Right lobe of liver (tissue), 6 donors: Measurements from ENCODE around the gene SAMD11. TPM values are rescaled to one million over a fixed set of nuclear protein-coding genes. Genes with fewer than 3 reads are reported as not detected.

Experiments used
- ATAC-seq, 4 donors: fragments of 200-7000 bp; cut with Tn5 transposase; one replicate each; pipeline ENCODE4 v1.9.1; 2020; ENCODE audit warnings: mild to moderate bottlenecking in 4 of 4, moderate library complexity in 4 of 4
- DNase-seq, 3 donors: peaks; one replicate each; pipeline ENCODE4 v3.0.0-alpha.2; 2020
- H3K27ac ChIP-seq, 3 donors: fragments of 200-600 bp; one replicate each; pipeline ENCODE4 v1.8.0; 2022
- H3K27me3 ChIP-seq, 2 donors: fragments of 200-600 bp; one replicate each; pipeline ENCODE4 v1.8.0; 2022
- H3K36me3 ChIP-seq, 4 donors: fragments of 200-600 bp; sonication (generic) in 1 of 4; one replicate each; pipeline versions ENCODE4 v1.5.1 to v1.8.0; 2017 to 2022; ENCODE audit warnings: control low read depth in 1 of 4
- H3K4me1 ChIP-seq, 4 donors: fragments of 200-600 bp; sonication (generic) in 1 of 4; one replicate each; pipeline versions ENCODE4 v1.5.1 to v1.8.0; 2017 to 2022; ENCODE audit warnings: control low read depth in 1 of 4
- H3K4me3 ChIP-seq, 3 donors: fragments of 200-600 bp; one replicate each; pipeline ENCODE4 v1.8.0; 2022
- H3K9me3 ChIP-seq, 4 donors: fragments of 200-600 bp; sonication (generic) in 1 of 4; one replicate each; pipeline versions ENCODE4 v1.5.1 to v1.8.0; 2017 to 2022; ENCODE audit warnings: control low read depth in 1 of 4
- POLR2A ChIP-seq: fragments of 450-650 bp; IDR thresholded peaks from one replicate; pipeline ENCODE4 v1.6.1; 2017; ENCODE audit warnings: antibody characterized with exemption, mild to moderate bottlenecking
- WGBS: methylation state at CpG from one replicate; pipeline ENCODE4 v1.1.6; 2018; ENCODE audit warnings: low coverage, low lambda C conversion rate; ENCODE audit not compliant: insufficient coverage; ENCODE audit errors: missing lambda C conversion rate; 5-methylcytosine and 5-hydroxymethylcytosine counted together
- intact Hi-C, 2 donors: fragments of 100-400 bp; cut with DNase I; formaldehyde crosslinking; loops; one replicate each; pipeline versions ENCODE4 v1.11.2 to v1.14.1; 2022
- total RNA-seq, 6 experiments: library from RNA; depleted of rRNA in 2 of 6; stranded (reverse); fragments of >200 nt in 2 of 6; fragmentation: NEBNext Ultra II Directional in 3 of 6; extraction: Animal tissue kit (Norgen Biotek cat#: 25700) in 3 of 6; gene quantifications; one replicate each; pipeline versions ENCODE4 v1.1.0 to v1.2.4, GENCODE V29; 2016 to 2023
- TF ChIP-seq, protein P1 (sequence below), 4 donors: fragments of 200-600 bp in 3 of 4; fragments of 450-650 bp in 1 of 4; IDR thresholded peaks; one replicate each; pipeline versions ENCODE4 v1.5.1 to v1.8.0; 2016 to 2022; ENCODE audit warnings: antibody characterized with exemption in 4 of 4, mild to moderate bottlenecking in 2 of 4
- donor health status: DM: no; HTN: yes; CAD: no.
- donor health status: DM: no; HTN: no; CAD: no.
- donor health status: DM: no; HTN: no; CAD: no.
- donor health status: DM: no; HTN: yes; CAD: no.
- donor health status: DM: no; HTN: yes; CAD: no.

Gene SAMD11
- total RNA-seq, 6 experiments from 2014 or later = 2.1 to 4.3 (median 3.7) TPM

- ATAC-seq (no peak), DNase-seq (no peak)
- Histone ChIP-seq H3K4me1 (peaks cover 0 to 18% (median 6%) of the 10 kb centered on the region in 4 donors), H3K27ac (peak overlapping the region in 1 of 3 donors; percentile 60), H3K27me3 (peaks cover 0 to 16% of the 10 kb centered on the region in 2 donors), H3K9me3 (no peaks in the 10 kb centered on the region), H3K36me3 (peaks cover 0 to 5% (median 0%) of the 10 kb centered on the region in 4 donors), H3K4me3 (peak overlapping the region; percentile 21 to 30 (median 27))
- intact Hi-C loops = no loop called here
- TF ChIP-seq, protein P1, sequence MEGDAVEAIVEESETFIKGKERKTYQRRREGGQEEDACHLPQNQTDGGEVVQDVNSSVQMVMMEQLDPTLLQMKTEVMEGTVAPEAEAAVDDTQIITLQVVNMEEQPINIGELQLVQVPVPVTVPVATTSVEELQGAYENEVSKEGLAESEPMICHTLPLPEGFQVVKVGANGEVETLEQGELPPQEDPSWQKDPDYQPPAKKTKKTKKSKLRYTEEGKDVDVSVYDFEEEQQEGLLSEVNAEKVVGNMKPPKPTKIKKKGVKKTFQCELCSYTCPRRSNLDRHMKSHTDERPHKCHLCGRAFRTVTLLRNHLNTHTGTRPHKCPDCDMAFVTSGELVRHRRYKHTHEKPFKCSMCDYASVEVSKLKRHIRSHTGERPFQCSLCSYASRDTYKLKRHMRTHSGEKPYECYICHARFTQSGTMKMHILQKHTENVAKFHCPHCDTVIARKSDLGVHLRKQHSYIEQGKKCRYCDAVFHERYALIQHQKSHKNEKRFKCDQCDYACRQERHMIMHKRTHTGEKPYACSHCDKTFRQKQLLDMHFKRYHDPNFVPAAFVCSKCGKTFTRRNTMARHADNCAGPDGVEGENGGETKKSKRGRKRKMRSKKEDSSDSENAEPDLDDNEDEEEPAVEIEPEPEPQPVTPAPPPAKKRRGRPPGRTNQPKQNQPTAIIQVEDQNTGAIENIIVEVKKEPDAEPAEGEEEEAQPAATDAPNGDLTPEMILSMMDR (IDR thresholded peaks at IDR 0.05) = no peak
- TF ChIP-seq POLR2A = no peak
- 0% methylated on average over 10 of the region's 48 CpGs for WGBS
These were observed 18.7 kb downstream of the SAMD11 start for GRCh38 chr1:942411-942821.

- Histone ChIP-seq H3K4me3 (peak overlapping the region in 2 of 3 donors; percentile 27 to 30), H3K27ac (peak overlapping the region in 1 of 3 donors; percentile 60), H3K27me3 (peaks cover 0 to 16% of the 10 kb centered on the region in 2 donors), H3K36me3 (peaks cover 0 to 10% (median 0%) of the 10 kb centered on the region in 4 donors), H3K4me1 (peaks cover 0 to 18% (median 6%) of the 10 kb centered on the region in 4 donors), H3K9me3 (no peaks in the 10 kb centered on the region)
- DNase-seq (no peak), ATAC-seq (no peak)
- no peak for TF ChIP-seq POLR2A
- TF ChIP-seq, protein P1 (IDR thresholded peaks at IDR 0.05) = no peak
- intact Hi-C loops = no loop called here
- WGBS = 13% methylated on average over 3 of the region's 27 CpGs
These were observed 19.3 kb downstream of the SAMD11 start for GRCh38 chr1:942864-943533.

DNA sequence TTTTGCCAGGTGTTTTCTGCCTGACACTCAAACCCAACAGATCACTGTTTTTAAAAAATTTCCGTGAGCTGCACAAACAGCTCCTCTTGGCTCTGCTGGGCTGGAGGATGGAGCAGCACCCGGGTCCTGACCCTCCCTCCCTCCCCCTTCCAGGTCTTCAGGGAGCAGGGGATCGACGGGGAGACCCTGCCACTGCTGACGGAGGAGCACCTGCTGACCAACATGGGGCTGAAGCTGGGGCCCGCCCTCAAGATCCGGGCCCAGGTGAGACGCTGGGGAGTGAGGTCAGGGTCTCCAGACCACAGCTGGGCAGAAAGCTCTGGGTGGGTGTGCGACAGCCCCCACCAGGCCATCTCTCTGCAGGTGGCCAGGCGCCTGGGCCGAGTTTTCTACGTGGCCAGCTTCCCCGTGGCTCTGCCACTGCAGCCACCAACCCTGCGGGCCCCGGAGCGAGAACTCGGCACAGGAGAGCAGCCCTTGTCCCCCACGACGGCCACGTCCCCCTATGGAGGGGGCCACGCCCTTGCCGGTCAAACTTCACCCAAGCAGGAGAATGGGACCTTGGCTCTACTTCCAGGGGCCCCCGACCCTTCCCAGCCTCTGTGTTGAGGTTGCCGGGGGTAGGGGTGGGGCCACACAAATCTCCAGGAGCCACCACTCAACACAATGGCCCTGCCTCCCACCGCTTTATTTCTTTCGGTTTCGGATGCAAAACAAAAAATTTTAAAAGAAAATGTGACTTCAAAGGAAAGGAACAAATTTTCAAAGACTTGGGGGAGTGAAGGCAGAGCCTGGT, 20.0 kb downstream of the SAMD11 start:
- H3K27me3 ChIP-seq = peaks cover 0 to 15% of the 10 kb centered on the region in 2 donors
- 58% methylated on average over 6 of the region's 27 CpGs for WGBS

More for the DNA sequence above, 20.0 kb downstream of the SAMD11 start:
- no peak for DNase-seq
- TF ChIP-seq, protein P1 (IDR thresholded peaks at IDR 0.05) = no peak
- TF ChIP-seq POLR2A = no peak
- ATAC-seq = no peak
- no peak overlapping the region for H3K27ac ChIP-seq
- H3K4me1 ChIP-seq = peaks cover 0 to 18% (median 6%) of the 10 kb centered on the region in 4 donors
- no peaks in the 10 kb centered on the region for H3K9me3 ChIP-seq
- intact Hi-C loops = no loop called here
- H3K4me3 ChIP-seq = no peak overlapping the region
- peaks cover 0 to 14% (median 0%) of the 10 kb centered on the region in 4 donors for H3K36me3 ChIP-seq
